ENCODE measurements around the gene TXNRD1.
"Not testable (repeated sequence)": the region's sequence is repeated elsewhere in the genome, so short reads cannot be mapped to it uniquely, and the experiment has no call there.

Gene TXNRD1

DNA sequence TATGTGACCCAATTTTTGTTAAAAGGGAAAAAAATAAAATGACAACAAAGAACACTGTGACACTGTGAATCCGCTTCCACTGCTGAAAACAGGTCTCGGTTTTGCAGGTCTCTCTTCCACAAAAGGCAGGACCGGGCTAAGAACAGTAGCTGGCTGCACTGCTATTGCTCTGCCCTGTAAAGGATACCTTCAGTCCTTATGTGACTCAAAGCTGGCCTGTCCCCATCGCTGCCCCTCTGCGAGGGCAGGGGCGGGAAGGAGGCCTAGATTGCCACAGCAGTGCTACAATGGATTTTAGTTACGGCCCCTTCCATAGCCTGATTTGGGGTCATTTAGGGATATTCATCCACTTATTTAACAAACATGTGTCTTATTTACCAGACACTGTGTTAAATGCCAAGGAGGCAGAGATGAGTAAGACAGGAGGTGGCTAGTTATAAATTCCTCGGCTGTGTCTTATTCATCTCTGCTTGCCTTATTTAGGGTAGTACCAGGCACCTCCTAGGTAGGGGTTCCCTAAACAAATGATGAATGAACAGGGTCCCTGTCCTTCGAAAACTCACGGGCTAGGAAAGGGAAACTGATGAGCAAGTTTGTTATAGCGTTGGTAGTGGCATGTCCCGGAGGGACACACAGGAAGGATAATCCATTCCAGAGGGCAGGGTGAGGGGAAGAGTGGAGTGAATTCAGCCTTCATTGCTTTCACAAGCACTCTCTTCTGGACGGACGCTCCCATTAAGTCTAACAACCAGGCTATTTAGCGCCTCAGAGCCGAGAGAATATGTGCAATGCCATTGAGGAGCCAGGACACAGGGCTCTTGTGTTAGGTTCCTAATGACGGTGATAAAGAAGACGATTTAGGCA lies 161.3 kb downstream of the TXNRD1 start:
- no peak for DNase-seq

DNA sequence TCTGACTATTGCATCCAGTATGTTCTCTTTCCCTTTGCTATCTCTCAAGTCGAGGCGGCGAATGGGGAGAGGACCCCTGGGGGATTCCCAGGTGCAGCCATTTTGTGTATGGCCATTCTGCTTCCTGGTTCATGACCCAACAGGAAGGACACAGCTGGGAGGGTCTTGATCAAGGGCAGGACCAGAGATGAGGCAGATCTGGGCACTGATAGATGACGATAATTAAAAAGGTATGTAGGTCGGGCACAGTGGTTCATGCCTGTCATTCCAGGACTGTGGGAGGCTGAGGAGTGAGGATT lies 161.9 kb downstream of the TXNRD1 start:
- no peak for DNase-seq

- no peak for DNase-seq
These were observed 162.8 kb downstream of the TXNRD1 start for GRCh38 chr12:104378427-104378826.

- no peak for DNase-seq
These were observed 165.8 kb downstream of the TXNRD1 start for GRCh38 chr12:104381341-104381730.

DNA sequence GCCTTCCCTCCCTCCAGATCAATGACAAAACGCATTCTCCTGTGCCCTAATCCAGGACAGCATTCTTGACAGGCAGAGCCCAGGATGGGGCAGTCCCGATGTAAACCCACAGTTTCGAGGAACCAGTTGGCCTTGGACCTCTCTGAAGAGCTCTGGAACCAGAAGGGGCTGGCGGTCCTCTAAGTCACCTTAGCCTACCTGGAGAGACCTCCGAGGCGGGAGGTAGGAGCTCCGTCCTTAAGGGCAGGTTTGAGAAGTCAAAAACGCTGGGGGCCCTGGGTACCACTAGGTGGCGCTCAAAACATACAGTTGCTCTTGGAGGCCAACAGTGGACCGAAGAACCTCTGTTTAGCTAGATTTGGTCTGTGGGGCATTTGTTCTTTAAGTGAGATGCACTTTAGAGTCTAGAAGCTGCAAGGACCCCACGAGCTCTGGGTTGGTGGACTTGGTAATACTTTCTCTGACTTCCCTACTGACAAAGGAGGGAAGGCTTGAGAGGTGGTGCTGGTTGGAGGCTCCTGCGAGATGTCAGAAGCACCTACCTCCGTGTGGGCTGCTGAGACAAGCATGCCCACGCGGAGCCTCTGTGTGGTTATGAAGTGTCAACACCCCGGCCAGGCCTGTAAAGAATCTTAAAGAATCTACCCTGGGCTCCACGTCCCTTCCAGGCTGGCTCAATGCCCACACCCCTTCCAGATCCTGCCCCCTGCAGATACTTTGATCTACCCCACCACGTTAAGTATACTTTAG lies 166.3 kb downstream of the TXNRD1 start:
- DNase-seq: peak; percentile 76 to 83

DNA sequence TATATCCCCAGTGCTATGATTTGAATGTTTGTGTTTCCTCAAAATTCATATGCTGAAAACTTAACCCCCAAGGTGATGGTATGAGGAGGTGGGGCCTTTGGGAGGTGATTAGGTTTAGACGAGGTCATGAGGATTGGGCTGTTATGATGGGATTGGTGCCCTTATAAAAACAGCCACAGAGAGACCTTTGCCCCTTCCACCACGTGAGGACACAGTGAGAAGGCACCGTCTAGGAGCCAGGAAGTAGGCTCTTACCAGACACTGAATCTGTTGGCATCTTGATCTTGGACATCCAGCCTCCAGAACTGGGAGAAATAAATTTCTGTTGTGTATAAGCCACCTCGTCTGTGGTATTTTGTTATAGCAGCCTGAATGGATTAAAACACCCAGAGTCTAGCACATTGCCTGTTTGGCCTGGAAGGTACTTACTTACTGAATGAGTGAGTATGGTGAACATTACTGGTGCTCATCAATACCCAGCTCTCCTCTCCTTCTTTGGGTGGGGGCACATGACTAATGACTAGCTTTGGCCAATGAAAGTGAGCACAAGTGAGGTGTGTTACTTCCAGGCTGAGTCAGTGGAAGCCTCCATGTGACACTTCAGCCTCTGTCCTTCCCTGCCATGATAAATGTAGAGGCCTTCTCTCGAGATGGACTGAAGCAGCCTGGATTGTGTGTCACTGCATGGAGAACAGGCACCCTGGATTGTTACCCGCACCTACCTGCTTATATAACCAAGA lies 168.7 kb downstream of the TXNRD1 start:
- no peak for DNase-seq

DNA sequence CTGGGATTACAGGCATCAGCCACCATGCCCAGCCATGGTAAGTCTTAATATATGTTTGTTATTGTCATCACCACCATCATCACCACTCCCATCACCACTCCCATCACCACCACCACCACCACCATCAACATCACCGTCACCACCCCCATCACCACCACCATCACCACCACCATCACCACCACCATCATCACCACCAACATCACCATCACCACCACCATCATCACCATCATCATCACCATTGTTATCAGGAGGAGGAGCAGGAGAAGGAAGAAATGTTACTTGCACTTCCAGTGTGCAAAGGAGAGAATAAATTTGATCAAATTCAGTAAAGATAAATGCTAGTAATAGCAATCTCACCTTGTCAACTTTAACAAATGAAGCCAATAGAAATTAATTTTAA lies 169.9 kb downstream of the TXNRD1 start:
- DNase-seq: no peak

DNA sequence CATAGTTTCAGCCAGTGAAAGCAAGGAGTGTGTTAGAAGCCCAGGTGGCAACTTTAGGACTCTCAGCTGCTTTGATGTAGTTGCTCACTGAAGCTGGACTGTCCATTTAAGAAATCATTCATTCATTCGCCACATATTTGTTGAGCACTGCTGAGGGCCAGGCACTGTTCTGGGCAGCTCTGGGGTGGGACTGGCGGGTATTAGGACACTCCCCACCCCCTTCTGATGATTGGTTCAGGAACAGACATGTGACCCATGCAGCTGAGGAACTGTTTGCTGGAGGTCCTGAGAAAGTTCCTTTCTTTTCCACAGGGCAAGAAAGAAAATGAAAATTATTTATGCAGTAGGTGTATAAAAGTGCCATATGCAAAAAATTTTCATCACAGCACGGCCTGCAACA lies 170.9 kb downstream of the TXNRD1 start:
- no peak for DNase-seq

- DNase-seq: no peak
These were observed 171.6 kb downstream of the TXNRD1 start for GRCh38 chr12:104387190-104387589.

DNA sequence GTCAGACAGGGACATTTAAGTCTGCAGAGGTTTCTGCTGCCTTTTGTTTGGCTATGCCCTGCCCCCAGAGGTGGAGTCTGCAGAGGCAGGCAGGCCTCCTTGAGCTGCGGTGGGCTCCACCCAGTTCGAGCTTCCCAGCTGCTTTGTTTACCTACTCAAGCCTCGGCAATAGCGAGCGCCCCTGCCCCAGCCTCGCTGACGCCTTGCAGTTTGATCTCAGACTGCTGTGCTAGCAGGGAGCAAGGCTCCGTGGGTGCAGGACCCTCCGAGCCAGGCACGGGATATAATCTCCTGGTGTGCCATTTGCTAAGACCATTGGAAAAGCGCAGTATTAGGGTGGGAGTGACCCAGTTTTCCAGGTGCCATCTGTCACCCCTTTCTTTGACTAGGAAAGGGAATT lies 178.5 kb downstream of the TXNRD1 start:
- DNase-seq: not testable (repeated sequence)
